Large intestine (tissue), 3 donors: Measurements from ENCODE around the gene EIF5AL1. TPM values are rescaled to one million over a fixed set of nuclear protein-coding genes. Genes with fewer than 3 reads are reported as not detected.
"Not testable (repeated sequence)": the region's sequence is repeated elsewhere in the genome, so short reads cannot be mapped to it uniquely, and the experiment has no call there.

Source experiments
- DNase-seq, 2 donors: peaks; one replicate each; pipeline versions ENCODE4 v3.0.0 to v3.0.0-alpha.2; 2013
- H3K27ac ChIP-seq: one replicate; pipeline ENCODE4 v1.5.1; 2013; ENCODE audit warnings: low read length
- H3K27me3 ChIP-seq: 2 replicates; pipeline ENCODE4 v1.6.1; 2013; ENCODE audit warnings: low read length; ENCODE audit not compliant: control insufficient read depth, insufficient read depth
- H3K36me3 ChIP-seq: 2 replicates; pipeline ENCODE4 v1.6.1; 2013; ENCODE audit warnings: low read length; ENCODE audit not compliant: control insufficient read depth, insufficient read depth
- H3K4me1 ChIP-seq: one replicate; pipeline ENCODE4 v1.6.1; 2013; ENCODE audit warnings: low read length; ENCODE audit not compliant: control insufficient read depth, insufficient read depth
- H3K4me3 ChIP-seq: one replicate; pipeline ENCODE4 v1.5.1; 2013; ENCODE audit warnings: low read length
- H3K9me3 ChIP-seq: one replicate; pipeline ENCODE4 v1.6.1; 2013; ENCODE audit warnings: mild to moderate bottlenecking, low read depth, low read length, moderate library complexity; ENCODE audit not compliant: control insufficient read depth
- WGBS: methylation state at CpG from one replicate; pipeline ENCODE4 v1.1.5; 2013; ENCODE audit warnings: low lambda C conversion rate; ENCODE audit not compliant: insufficient coverage; 5-methylcytosine and 5-hydroxymethylcytosine counted together
- polyA plus RNA-seq: library from polyadenylated mRNA; unstranded; fragments of 120-200 nt; gene quantifications from one replicate; pipeline ENCODE4 v1.2.1, GENCODE V29; 2013

Gene EIF5AL1
- polyA plus RNA-seq, 1 donor, result 0.39 TPM

- no peaks in the 10 kb centered on the region for H3K4me1 ChIP-seq
- no peaks in the 10 kb centered on the region for H3K36me3 ChIP-seq
- no peak overlapping the region for H3K27ac ChIP-seq
- no peak for DNase-seq
- no CpG with 5 or more reads among the region's 17 CpGs for WGBS
- H3K27me3 ChIP-seq, result peaks cover 10% of the 10 kb centered on the region
- H3K4me3 ChIP-seq, result no peak overlapping the region
- no peaks in the 10 kb centered on the region for H3K9me3 ChIP-seq
Observed at GRCh38 chr10:79494871-79495705, 17.2 kb upstream of the EIF5AL1 start.

DNA sequence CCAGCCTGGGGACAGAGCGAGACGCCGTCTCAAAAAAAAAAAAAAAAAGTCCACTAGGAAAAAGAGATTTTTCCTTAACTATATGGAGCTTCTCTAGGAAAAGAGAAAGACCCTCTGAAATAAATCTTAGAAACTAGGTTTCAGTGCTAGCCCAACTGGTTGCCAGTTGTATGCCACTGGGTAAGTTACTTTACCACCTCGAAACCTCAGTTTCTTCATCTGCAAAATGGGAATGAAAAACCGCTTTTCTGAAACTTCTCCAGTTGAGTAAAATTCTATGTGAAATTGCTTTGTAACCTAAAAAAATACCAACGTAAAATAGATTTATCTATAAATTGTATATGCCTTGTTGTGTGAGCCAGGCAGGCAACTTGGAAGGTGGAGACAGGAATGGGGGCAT, 16.5 kb upstream of the EIF5AL1 start:
- DNase-seq, result no peak
- Histone ChIP-seq H3K27me3 (peaks cover 10% of the 10 kb centered on the region), H3K4me3 (no peak overlapping the region), H3K27ac (no peak overlapping the region), H3K9me3 (no peaks in the 10 kb centered on the region), H3K36me3 (no peaks in the 10 kb centered on the region), H3K4me1 (no peaks in the 10 kb centered on the region)
- WGBS, result 100% methylated on average over 2 of the region's 6 CpGs

GRCh38 chr10:79496896-79497295, 15.4 kb upstream of the EIF5AL1 start:
- no peak for DNase-seq
- H3K27ac ChIP-seq, result no peak overlapping the region
- H3K36me3 ChIP-seq, result no peaks in the 10 kb centered on the region
- no CpG with 5 or more reads among the region's 4 CpGs for WGBS
- peaks cover 10% of the 10 kb centered on the region for H3K27me3 ChIP-seq
- no peaks in the 10 kb centered on the region for H3K9me3 ChIP-seq
- H3K4me1 ChIP-seq, result no peaks in the 10 kb centered on the region
- no peak overlapping the region for H3K4me3 ChIP-seq

- Histone ChIP-seq H3K4me1 (no peaks in the 10 kb centered on the region), H3K27me3 (peaks cover 13% of the 10 kb centered on the region), H3K9me3 (no peaks in the 10 kb centered on the region), H3K27ac (no peak overlapping the region), H3K4me3 (no peak overlapping the region), H3K36me3 (no peaks in the 10 kb centered on the region)
- 100% methylated on average over 1 of the region's 6 CpGs for WGBS
- DNase-seq, result no peak
Observed at GRCh38 chr10:79498291-79498829, 14.0 kb upstream of the EIF5AL1 start.

GRCh38 chr10:79502561-79503309, 9.6 kb upstream of the EIF5AL1 start:
- no peak for DNase-seq
- H3K27me3 ChIP-seq, result peaks cover 8% of the 10 kb centered on the region

DNA sequence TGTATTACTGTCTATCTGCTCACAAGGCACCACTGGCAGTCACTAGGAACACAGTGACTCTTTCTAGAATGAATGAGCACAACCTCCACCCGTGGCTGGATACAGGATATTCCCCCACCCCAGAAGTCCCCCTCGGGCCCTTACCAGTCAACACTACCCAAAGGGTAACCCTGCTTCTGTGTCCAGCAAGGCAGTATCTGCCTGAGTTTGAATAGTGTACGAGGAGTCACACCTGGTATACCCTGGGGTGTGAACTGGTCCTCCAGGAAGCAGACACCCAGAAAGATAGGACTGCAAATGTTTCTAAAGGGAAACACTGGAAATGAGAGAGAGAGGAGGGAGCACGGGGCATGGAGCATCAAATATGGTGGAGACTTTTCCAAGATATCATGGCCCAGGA, 8.5 kb upstream of the EIF5AL1 start:
- not testable (repeated sequence) for DNase-seq, H3K9me3 ChIP-seq, H3K4me1 ChIP-seq, H3K27ac ChIP-seq, H3K4me3 ChIP-seq, H3K27me3 ChIP-seq, H3K36me3 ChIP-seq
- no CpG with 5 or more reads among the region's 4 CpGs for WGBS

More at GRCh38 chr10:79502561-79503309, 9.6 kb upstream of the EIF5AL1 start:
- H3K36me3 ChIP-seq, result no peaks in the 10 kb centered on the region
- H3K4me3 ChIP-seq, result no peak overlapping the region
- H3K4me1 ChIP-seq, result no peaks in the 10 kb centered on the region
- 41% methylated on average over 3 of the region's 7 CpGs for WGBS
- no peak overlapping the region for H3K27ac ChIP-seq
- H3K9me3 ChIP-seq, result no peaks in the 10 kb centered on the region

GRCh38 chr10:79504483-79504882, 7.8 kb upstream of the EIF5AL1 start:
- not testable (repeated sequence) for H3K4me3 ChIP-seq, H3K27ac ChIP-seq, H3K27me3 ChIP-seq, H3K9me3 ChIP-seq, DNase-seq, H3K4me1 ChIP-seq, H3K36me3 ChIP-seq
- no CpG with 5 or more reads among the region's 2 CpGs for WGBS

DNA sequence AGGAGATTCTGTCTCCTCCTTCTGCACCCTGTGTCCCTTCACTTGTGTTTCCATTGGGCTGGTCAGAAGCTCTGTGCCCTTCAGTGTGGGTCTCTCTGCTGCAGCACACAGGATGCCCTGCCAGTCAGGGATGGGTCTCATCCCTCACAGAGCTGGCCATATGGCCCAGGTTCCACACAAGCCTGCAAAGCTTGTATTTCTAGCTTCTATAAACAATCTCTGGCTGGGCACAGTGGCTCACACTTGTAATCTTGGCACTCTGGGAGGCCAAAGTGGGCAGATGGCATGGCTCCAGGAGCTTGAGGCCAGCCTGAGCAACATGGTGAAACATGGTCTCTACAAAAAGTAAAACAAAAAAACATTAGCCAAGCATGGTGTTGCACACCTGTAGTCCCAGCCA, 7.0 kb upstream of the EIF5AL1 start:
- H3K36me3 ChIP-seq, H3K27me3 ChIP-seq, H3K27ac ChIP-seq, DNase-seq, H3K9me3 ChIP-seq, H3K4me1 ChIP-seq, H3K4me3 ChIP-seq: not testable (repeated sequence)

GRCh38 chr10:79505829-79506228, 6.5 kb upstream of the EIF5AL1 start:
- H3K36me3 ChIP-seq, result no peaks in the 10 kb centered on the region
- peaks cover 8% of the 10 kb centered on the region for H3K27me3 ChIP-seq
- H3K4me3 ChIP-seq, result no peak overlapping the region
- DNase-seq, result no peak
- H3K4me1 ChIP-seq, result no peaks in the 10 kb centered on the region
- no peak overlapping the region for H3K27ac ChIP-seq
- H3K9me3 ChIP-seq, result no peaks in the 10 kb centered on the region

DNA sequence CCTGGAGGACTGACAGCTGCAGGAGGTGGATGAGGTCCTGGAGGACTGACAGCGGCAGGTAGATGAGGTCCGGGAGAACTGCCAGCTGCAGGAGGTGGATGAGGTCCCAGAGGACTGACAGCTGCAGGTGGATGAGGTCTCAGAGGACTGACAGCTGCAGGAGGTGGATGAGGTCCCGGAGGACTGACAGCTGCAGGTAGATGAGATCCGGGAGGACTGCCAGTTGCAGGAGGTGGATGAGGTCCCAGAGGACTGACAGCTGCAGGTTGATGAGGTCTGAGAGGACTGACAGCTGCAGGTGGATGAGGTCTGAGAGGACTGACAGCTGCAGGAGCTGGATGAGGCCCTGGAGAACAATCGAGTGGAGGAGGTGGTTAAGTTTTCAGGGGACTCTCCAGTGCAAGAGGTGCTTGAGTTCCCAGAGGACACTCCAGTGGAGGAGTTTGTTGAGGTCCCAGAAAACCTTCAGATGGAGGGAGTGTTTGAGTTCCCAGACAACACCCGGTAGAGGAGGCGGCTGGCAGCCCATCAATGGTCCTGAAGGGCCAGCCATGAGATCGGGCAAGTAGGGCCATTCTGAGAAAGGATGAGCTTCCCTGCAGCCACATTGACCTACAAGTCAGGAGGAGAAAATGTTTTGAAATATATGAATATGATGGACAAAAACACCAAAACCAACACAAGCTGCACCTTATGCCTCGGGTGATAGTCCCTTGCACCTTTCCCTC, 4.7 kb upstream of the EIF5AL1 start:
- no peak for DNase-seq
- H3K36me3 ChIP-seq, result no peaks in the 10 kb centered on the region
- H3K27ac ChIP-seq, result no peak overlapping the region
- WGBS, result 83% methylated on average over 2 of the region's 9 CpGs
- no peak overlapping the region for H3K4me3 ChIP-seq
- H3K27me3 ChIP-seq, result peaks cover 7% of the 10 kb centered on the region
- no peaks in the 10 kb centered on the region for H3K4me1 ChIP-seq
- H3K9me3 ChIP-seq, result no peaks in the 10 kb centered on the region
